GM10266 (cell line): ENCODE measurements around the gene GPANK1.

Experiments
- DNase-seq: peaks from one replicate; pipeline ENCODE4 v3.0.0; 2012; ENCODE audit errors: extremely low spot score
- CTCF ChIP-seq: IDR thresholded peaks from 2 replicates; pipeline ENCODE4 v1.5.1; 2012; ENCODE audit warnings: mild to moderate bottlenecking, low read depth; ENCODE audit not compliant: control insufficient read depth, insufficient read depth; ENCODE audit errors: missing control alignments

GPANK1 gene

GRCh38 chr6:31681135-31681671, 16.4 kb upstream of the GPANK1 start:
- peak; percentile 31 for TF ChIP-seq CTCF
- peak; percentile 62 for DNase-seq

GRCh38 chr6:31680226-31681134, 15.7 kb upstream of the GPANK1 start, which contains the start of gene LY6G5C:
Gene LY6G5C, minus strand, starts transcription at chr6:31681067. Its CDS starts 694 bp downstream, at chr6:31680373.
- peak; percentile 78 for DNase-seq
- peak; percentile 87 for TF ChIP-seq CTCF

GRCh38 chr6:31677955-31678354, 13.2 kb upstream of the GPANK1 start:
- no peak for DNase-seq
- no peak for TF ChIP-seq CTCF

- DNase-seq: no peak
- TF ChIP-seq CTCF: no peak
Observed at GRCh38 chr6:31676904-31677303, 12.1 kb upstream of the GPANK1 start.

- no peak for DNase-seq
- TF ChIP-seq CTCF: no peak
Observed at GRCh38 chr6:31676322-31676903, 11.6 kb upstream of the GPANK1 start.

GRCh38 chr6:31669676-31670075, 4.9 kb upstream of the GPANK1 start, which contains the start of gene LY6G5B:
Gene LY6G5B, plus strand, starts transcription at chr6:31669976. Its CDS starts 975 bp downstream, at chr6:31670951.
- no peak for DNase-seq
- TF ChIP-seq CTCF: no peak

- no peak for TF ChIP-seq CTCF
- DNase-seq: no peak
Observed at GRCh38 chr6:31666337-31666965, 1.7 kb upstream of the GPANK1 start.
